GM10266 (cell line): ENCODE results near the gene SLC6A8.

Experiments
- DNase-seq: peaks from one replicate; pipeline ENCODE4 v3.0.0; 2012; ENCODE audit errors: extremely low spot score
- TF ChIP-seq, protein P1 (sequence below): IDR thresholded peaks from 2 replicates; pipeline ENCODE4 v1.5.1; 2012; ENCODE audit warnings: mild to moderate bottlenecking, low read depth; ENCODE audit not compliant: control insufficient read depth, insufficient read depth; ENCODE audit errors: missing control alignments

The SLC6A8 gene

DNA sequence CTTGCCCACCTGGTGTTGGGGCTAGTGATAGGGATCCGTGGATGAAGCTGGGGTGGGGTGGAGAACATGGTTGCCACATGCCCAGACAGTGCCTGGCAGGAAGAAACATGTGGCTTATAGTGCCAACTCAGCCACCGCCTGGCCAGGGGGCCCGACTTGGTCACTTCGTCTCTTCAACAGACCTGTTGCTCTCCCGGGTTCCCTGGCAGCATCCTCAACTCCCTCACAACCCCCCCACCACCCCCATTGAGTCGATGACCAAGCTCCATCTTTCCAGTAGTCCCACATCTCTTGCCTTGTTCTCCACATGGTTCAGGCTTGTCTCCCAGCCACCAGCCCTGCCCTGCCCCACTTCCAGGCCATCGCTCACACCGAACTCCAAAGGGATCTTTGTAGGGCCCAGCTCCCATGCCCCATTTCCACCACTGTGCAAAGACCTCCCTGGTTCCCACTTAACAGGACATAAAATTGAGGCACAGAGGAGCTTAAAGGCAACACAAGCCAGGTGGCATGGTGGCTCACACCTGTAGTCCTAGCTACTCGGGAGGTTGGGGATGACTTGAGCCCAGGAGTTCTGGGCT lies 21.9 kb upstream of the SLC6A8 start:
- no peak for DNase-seq
- TF ChIP-seq, protein P1, sequence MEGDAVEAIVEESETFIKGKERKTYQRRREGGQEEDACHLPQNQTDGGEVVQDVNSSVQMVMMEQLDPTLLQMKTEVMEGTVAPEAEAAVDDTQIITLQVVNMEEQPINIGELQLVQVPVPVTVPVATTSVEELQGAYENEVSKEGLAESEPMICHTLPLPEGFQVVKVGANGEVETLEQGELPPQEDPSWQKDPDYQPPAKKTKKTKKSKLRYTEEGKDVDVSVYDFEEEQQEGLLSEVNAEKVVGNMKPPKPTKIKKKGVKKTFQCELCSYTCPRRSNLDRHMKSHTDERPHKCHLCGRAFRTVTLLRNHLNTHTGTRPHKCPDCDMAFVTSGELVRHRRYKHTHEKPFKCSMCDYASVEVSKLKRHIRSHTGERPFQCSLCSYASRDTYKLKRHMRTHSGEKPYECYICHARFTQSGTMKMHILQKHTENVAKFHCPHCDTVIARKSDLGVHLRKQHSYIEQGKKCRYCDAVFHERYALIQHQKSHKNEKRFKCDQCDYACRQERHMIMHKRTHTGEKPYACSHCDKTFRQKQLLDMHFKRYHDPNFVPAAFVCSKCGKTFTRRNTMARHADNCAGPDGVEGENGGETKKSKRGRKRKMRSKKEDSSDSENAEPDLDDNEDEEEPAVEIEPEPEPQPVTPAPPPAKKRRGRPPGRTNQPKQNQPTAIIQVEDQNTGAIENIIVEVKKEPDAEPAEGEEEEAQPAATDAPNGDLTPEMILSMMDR: no peak

DNA sequence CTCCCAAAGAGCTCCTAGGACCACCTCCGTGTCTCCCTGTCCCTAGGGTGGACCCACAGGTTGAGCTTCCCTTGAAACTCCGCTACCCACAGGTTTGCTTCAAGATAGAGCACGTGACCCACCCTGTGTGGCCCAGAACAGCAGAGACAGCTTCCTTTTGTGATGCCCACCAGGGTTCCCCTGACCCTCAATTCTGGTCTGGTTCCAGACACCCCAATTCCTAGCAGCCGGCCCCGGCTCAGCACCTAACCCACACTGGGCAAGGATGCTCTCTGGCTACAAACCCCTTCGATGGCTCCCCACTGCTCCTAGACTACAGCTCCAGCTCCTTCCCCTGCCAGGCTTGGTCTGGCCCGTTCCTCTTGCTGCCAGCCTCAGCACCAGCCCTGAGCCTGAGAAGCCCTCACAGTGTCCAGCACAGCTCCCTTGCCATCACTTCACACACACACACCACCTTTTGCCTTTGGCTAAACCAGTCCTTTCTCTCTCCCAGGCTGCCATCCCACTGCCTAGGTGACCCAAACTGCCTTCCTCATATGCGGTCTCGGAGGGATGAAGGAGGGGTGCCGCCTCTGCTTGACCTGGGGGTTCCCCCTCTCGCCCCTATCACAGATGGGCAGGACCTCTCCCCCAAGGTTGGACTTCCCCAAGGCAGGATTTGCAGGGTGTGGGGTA lies 20.3 kb upstream of the SLC6A8 start:
- TF ChIP-seq, protein P1: no peak

DNA sequence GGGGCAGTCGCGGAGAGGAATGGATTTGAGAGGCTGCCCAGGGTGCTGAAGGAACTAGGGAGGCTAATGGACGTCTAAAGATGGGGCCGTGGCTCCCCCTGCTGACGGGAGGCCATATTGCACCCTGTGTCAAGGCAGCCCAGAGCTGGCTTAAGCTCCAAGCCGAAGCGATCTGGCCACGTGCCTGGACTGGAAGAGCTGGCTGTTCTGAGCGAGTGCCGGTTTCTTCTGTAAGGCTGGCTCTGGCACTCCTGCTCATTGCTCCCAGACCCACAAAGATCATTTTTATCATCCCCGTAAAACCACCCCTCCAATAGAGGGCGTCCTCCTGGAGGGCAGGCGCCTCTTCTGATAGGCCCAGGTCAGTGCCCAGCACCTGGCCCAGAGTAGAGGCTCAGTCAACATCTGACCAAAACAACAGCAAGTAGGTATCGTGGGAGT lies 19.8 kb upstream of the SLC6A8 start:
- TF ChIP-seq, protein P1: peak; percentile 70
- DNase-seq: peak; percentile 84

More for the DNA sequence above, 20.3 kb upstream of the SLC6A8 start:
- no peak for DNase-seq

GRCh38 chrX:153668423-153669173 lies 19.1 kb upstream of the SLC6A8 start:
- TF ChIP-seq, protein P1: no peak
- no peak for DNase-seq

GRCh38 chrX:153669174-153669890 lies 18.4 kb upstream of the SLC6A8 start:
- TF ChIP-seq, protein P1: peak; percentile 73
- DNase-seq: peak; percentile 71

DNA sequence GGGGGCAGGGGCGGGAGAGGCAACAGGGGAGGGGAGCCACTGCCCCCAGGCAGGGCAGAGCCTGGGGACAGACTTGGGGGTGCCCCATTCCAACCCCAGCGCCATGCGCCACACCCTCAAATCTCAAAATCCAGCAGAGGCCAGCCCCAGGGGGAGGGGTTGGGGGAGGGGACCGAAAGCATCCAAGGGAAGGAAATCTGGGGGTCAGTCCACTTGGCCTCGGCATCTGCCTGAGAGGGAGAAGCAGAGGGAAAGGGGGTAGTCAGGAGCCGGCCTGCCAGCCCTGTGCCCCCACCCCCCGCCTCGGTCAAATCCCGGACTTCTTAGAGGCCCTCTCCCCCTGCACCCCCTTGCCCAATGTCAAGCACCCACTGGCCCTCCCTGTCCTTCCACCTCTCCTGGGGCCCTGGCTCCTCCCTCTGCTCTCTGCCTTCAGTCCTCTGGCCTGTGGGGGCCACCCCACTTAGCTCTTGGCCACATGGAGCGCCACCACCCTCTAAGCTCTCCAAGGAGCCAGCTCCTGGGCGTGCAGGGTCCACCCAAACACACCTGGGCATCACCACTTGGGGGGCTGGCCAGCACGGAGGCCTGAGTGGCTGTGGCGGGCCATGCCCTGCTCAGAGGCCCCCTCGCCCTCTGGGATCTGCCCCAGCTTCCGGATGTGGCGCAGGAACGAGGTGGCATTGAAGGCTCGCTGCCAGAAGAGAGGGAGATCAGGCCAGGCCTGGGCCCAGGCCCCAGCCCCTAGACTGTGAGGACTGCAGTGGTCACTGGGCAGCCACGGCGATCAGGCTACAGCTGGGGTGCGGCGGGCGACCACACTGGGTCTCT lies 17.6 kb upstream of the SLC6A8 start:
- TF ChIP-seq, protein P1: no peak
- DNase-seq: no peak
